SK-N-SH treated with all-trans-retinoic acid at 6 μM for 48 hours (cell line): Measurements from ENCODE around the gene RNPC3.

Experiments used
- ATAC-seq: fragments of 200-7000 bp; cut with Tn5 transposase; 3 replicates; pipeline ENCODE4 v1.9.1; 2020; ENCODE audit warnings: mild to moderate bottlenecking, moderate library complexity
- BACH2 ChIP-seq: fragments of 250-450 bp; sonication (Bioruptor Pico); IDR thresholded peaks from 2 replicates; pipeline ENCODE4 v1.9.0; 2021; ENCODE audit warnings: mild to moderate bottlenecking, borderline replicate concordance
- CREB5 ChIP-seq: fragments of 250-450 bp; sonication (Bioruptor Pico); IDR thresholded peaks from 2 replicates; pipeline ENCODE4 v1.5.1; 2020; ENCODE audit warnings: low read depth, mild to moderate bottlenecking, moderate library complexity
- CSDC2 ChIP-seq: fragments of 250-450 bp; sonication (Bioruptor Pico); IDR thresholded peaks from 2 replicates; pipeline ENCODE4 v1.5.0; 2020; ENCODE audit warnings: mild to moderate bottlenecking, moderate library complexity
- ESRRG ChIP-seq: fragments of 250-450 bp; sonication (Bioruptor Pico); IDR thresholded peaks from 2 replicates; pipeline ENCODE4 v1.6.1; 2021; ENCODE audit warnings: mild to moderate bottlenecking
- GLIS3 ChIP-seq: fragments of 250-450 bp; sonication (Bioruptor Pico); IDR thresholded peaks from 2 replicates; pipeline ENCODE4 v1.5.0; 2020; ENCODE audit warnings: mild to moderate bottlenecking, moderate library complexity
- ISL1 ChIP-seq: fragments of 250-450 bp; sonication (Bioruptor Pico); IDR thresholded peaks from 2 replicates; pipeline ENCODE4 v2.1.2; 2022; ENCODE audit warnings: mild to moderate bottlenecking, moderate library complexity
- OSR1 ChIP-seq: fragments of 250-450 bp; sonication (Bioruptor Pico); IDR thresholded peaks from 2 replicates; pipeline ENCODE4 v1.8.0; 2022; ENCODE audit warnings: moderate library complexity, mild to moderate bottlenecking, inconsistent platforms
- POU6F1 ChIP-seq: fragments of 250-450 bp; sonication (Bioruptor Pico); IDR thresholded peaks from 2 replicates; pipeline ENCODE4 v1.8.0; 2021; ENCODE audit warnings: low read depth, mild to moderate bottlenecking, moderate library complexity, borderline replicate concordance
- PPARA ChIP-seq: fragments of 250-450 bp; sonication (Bioruptor Pico); IDR thresholded peaks from 2 replicates; pipeline ENCODE4 v1.5.0; 2020; ENCODE audit warnings: mild to moderate bottlenecking, borderline replicate concordance
- RARB ChIP-seq: fragments of 250-450 bp; sonication (Bioruptor Pico); IDR thresholded peaks from 2 replicates; pipeline ENCODE4 v1.8.0; 2021; ENCODE audit warnings: mild to moderate bottlenecking, moderate library complexity
- SNAI2 ChIP-seq: fragments of 250-450 bp; sonication (Bioruptor Pico); IDR thresholded peaks from 2 replicates; pipeline ENCODE4 v1.5.0; 2020; ENCODE audit warnings: mild to moderate bottlenecking, moderate library complexity
- TCF4 ChIP-seq: fragments of 250-450 bp; sonication (Bioruptor Pico); IDR thresholded peaks from 2 replicates; pipeline ENCODE4 v1.8.0; 2021; ENCODE audit warnings: mild to moderate bottlenecking, moderate library complexity, borderline replicate concordance
- TOX ChIP-seq: fragments of 250-450 bp; sonication (Bioruptor Pico); IDR thresholded peaks from 2 replicates; pipeline ENCODE4 v1.8.0; 2021; ENCODE audit warnings: mild to moderate bottlenecking, moderate library complexity, borderline replicate concordance
- TSHZ2 ChIP-seq: fragments of 250-450 bp; sonication (Bioruptor Pico); IDR thresholded peaks from 2 replicates; pipeline ENCODE4 v1.5.0; 2020; ENCODE audit warnings: mild to moderate bottlenecking, moderate library complexity
- ZC3H10 ChIP-seq: fragments of 250-450 bp; sonication (Bioruptor Pico); IDR thresholded peaks from 2 replicates; pipeline ENCODE4 v1.5.1; 2021; ENCODE audit warnings: mild to moderate bottlenecking, moderate library complexity
- ZFP3 ChIP-seq: fragments of 250-450 bp; sonication (Bioruptor Pico); IDR thresholded peaks from 2 replicates; pipeline ENCODE4 v1.5.0; 2020; ENCODE audit warnings: mild to moderate bottlenecking, moderate library complexity
- ZFP30 ChIP-seq: fragments of 450-650 bp; formaldehyde crosslinking; IDR thresholded peaks from 2 replicates; pipeline ENCODE4 v1.5.0; 2022; ENCODE audit warnings: mild to moderate bottlenecking, moderate library complexity
- ZNF565 ChIP-seq: fragments of 450-650 bp; formaldehyde crosslinking; conservative IDR thresholded peaks from 2 replicates; pipeline ENCODE4 v1.5.0; 2020; ENCODE audit warnings: low read depth, mild to moderate bottlenecking, moderate library complexity
- ZNF70 ChIP-seq: fragments of 450-650 bp; formaldehyde crosslinking; IDR thresholded peaks from 2 replicates; pipeline ENCODE4 v1.5.0; 2020; ENCODE audit warnings: mild to moderate bottlenecking, moderate library complexity
- ZNF8 ChIP-seq: fragments of 450-650 bp; formaldehyde crosslinking; IDR thresholded peaks from 2 replicates; pipeline ENCODE4 v1.5.0; 2020; ENCODE audit warnings: mild to moderate bottlenecking, moderate library complexity
- TF ChIP-seq, protein P1 (sequence below): fragments of 250-450 bp; sonication (Bioruptor Pico); IDR thresholded peaks from 2 replicates; pipeline ENCODE4 v1.8.0; 2020; ENCODE audit warnings: mild to moderate bottlenecking, moderate library complexity, borderline replicate concordance

The RNPC3 gene

GRCh38 chr1:103525607-103526507 is at the start of gene RNPC3:
Gene RNPC3, plus strand, starts transcription at chr1:103525699. Its CDS starts 372 bp downstream, at chr1:103526071.
- ATAC-seq, result peak; percentile 91
- no peak for TF ChIP-seq OSR1 (CRISPR knock-in tag)
- TF ChIP-seq ZFP30 (CRISPR knock-in tag), result no peak
- TF ChIP-seq POU6F1 (CRISPR knock-in tag), result no peak
- TF ChIP-seq ISL1 (CRISPR knock-in tag), result no peak
- no peak for TF ChIP-seq TOX (CRISPR knock-in tag)
- TF ChIP-seq ESRRG (CRISPR knock-in tag), result no peak
- TF ChIP-seq ZFP3 (CRISPR knock-in tag), result no peak
- TF ChIP-seq ZNF70 (CRISPR knock-in tag), result no peak
- TF ChIP-seq TCF4 (CRISPR knock-in tag), result no peak

DNA sequence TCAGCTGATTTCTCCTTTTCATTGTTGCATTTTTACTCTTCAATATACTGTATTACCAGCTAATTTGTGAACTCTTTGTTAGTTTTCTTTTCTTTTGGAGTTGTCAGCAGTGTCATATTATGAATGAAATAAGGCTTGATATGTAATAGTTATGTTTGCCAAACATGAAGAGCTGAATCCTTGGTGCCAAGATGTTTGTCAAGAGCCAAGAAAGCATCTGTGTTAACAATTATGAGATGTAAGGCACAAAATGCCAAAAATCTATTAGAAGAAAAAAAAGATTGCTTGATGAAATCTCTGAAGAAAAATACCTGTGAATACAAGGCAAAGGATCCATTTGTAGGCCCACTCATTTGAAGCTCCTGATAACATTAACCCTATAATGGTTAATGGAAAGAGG is 48.4 kb upstream of the RNPC3 start:
- no peak for ATAC-seq
- TF ChIP-seq CREB5 (CRISPR knock-in tag) (no peak), RARB (no peak), POU6F1 (CRISPR knock-in tag) (no peak), ZNF8 (CRISPR knock-in tag) (no peak), ZFP30 (CRISPR knock-in tag) (no peak), OSR1 (CRISPR knock-in tag) (no peak), TOX (CRISPR knock-in tag) (no peak), TSHZ2 (CRISPR knock-in tag) (no peak), SNAI2 (CRISPR knock-in tag) (no peak), TCF4 (CRISPR knock-in tag) (no peak), GLIS3 (CRISPR knock-in tag) (no peak), ESRRG (CRISPR knock-in tag) (no peak), BACH2 (CRISPR knock-in tag) (no peak), ISL1 (CRISPR knock-in tag) (no peak)
- TF ChIP-seq, protein P1, sequence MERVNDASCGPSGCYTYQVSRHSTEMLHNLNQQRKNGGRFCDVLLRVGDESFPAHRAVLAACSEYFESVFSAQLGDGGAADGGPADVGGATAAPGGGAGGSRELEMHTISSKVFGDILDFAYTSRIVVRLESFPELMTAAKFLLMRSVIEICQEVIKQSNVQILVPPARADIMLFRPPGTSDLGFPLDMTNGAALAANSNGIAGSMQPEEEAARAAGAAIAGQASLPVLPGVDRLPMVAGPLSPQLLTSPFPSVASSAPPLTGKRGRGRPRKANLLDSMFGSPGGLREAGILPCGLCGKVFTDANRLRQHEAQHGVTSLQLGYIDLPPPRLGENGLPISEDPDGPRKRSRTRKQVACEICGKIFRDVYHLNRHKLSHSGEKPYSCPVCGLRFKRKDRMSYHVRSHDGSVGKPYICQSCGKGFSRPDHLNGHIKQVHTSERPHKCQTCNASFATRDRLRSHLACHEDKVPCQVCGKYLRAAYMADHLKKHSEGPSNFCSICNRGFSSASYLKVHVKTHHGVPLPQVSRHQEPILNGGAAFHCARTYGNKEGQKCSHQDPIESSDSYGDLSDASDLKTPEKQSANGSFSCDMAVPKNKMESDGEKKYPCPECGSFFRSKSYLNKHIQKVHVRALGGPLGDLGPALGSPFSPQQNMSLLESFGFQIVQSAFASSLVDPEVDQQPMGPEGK (CRISPR knock-in tag), result no peak

GRCh38 chr1:103489935-103490334 is 35.6 kb upstream of the RNPC3 start:
- TF ChIP-seq ZFP3 (CRISPR knock-in tag) (no peak), ZC3H10 (CRISPR knock-in tag) (no peak), PPARA (CRISPR knock-in tag) (no peak), GLIS3 (CRISPR knock-in tag) (no peak), ISL1 (CRISPR knock-in tag) (no peak), BACH2 (CRISPR knock-in tag) (no peak), ESRRG (CRISPR knock-in tag) (no peak), TCF4 (CRISPR knock-in tag) (no peak), TOX (CRISPR knock-in tag) (no peak), CSDC2 (CRISPR knock-in tag) (no peak), ZNF70 (CRISPR knock-in tag) (no peak), SNAI2 (CRISPR knock-in tag) (no peak), OSR1 (CRISPR knock-in tag) (no peak), ZNF565 (CRISPR knock-in tag) (no peak), ZFP30 (CRISPR knock-in tag) (no peak)
- TF ChIP-seq, protein P1 (CRISPR knock-in tag), result no peak
- peak; percentile 55 for ATAC-seq
